Right ventricle myocardium superior (tissue), 1 donor: Measurements from ENCODE around the gene MRGPRX2. TPM values are rescaled to one million over a fixed set of nuclear protein-coding genes. Genes with fewer than 3 reads are reported as not detected.

Experiments used
- ATAC-seq: fragments of 200-7000 bp; cut with Tn5 transposase; one replicate; pipeline ENCODE4 v1.9.1; 2020; ENCODE audit warnings: mild to moderate bottlenecking; ENCODE audit not compliant: poor library complexity
- DNase-seq: peaks from one replicate; pipeline ENCODE4 v3.0.0-alpha.2; 2020
- intact Hi-C: fragments of 100-400 bp; cut with DNase I; formaldehyde crosslinking; loops from one replicate; pipeline ENCODE4 v1.11.2; 2022
- long read RNA-seq: library from polyadenylated mRNA; unstranded; transcript quantifications from one replicate; pipeline ENCODE4 v2.0.0, GENCODE V29; 2021
- total RNA-seq: library from RNA; stranded (reverse); fragmentation: NEBNext Ultra II Directional; extraction: Animal tissue kit (Norgen Biotek cat#: 25700); gene quantifications from one replicate; pipeline ENCODE4 v1.2.1, GENCODE V29; 2021
- donor health status: DM: no; HTN: yes; CAD: no; lungs with severe emphysema.

Gene MRGPRX2
- total RNA-seq: not detected
- long read RNA-seq: 0 reads

- ATAC-seq: no peak
- DNase-seq: no peak
- intact Hi-C loops: no loop called here
Measured at GRCh38 chr11:19060629-19061028, at the start of gene MRGPRX2. TSS of gene MRGPRX2 (minus strand) at chr11:19060717. CDS start at chr11:19056402, 4,315 bp downstream.

GRCh38 chr11:19110295-19110694 is 49.8 kb upstream of the MRGPRX2 start:
- peak; percentile 96 for ATAC-seq
- intact Hi-C loops: loop anchor here (5.0 kb wide), 1 partner anchor 33 kb away; no protein-coding TSS in a partner anchor
- DNase-seq: peak; percentile 69

- ATAC-seq (no peak), DNase-seq (no peak)
- intact Hi-C loops: no loop called here
Measured at GRCh38 chr11:19107125-19107524, 46.6 kb upstream of the MRGPRX2 start.

- intact Hi-C loops: no loop called here
- DNase-seq: no peak
- ATAC-seq: no peak
Measured at GRCh38 chr11:19105011-19105410, 44.5 kb upstream of the MRGPRX2 start.

- no peak for DNase-seq
- intact Hi-C loops: no loop called here
Measured at GRCh38 chr11:19102521-19102900, 42.0 kb upstream of the MRGPRX2 start.

DNA sequence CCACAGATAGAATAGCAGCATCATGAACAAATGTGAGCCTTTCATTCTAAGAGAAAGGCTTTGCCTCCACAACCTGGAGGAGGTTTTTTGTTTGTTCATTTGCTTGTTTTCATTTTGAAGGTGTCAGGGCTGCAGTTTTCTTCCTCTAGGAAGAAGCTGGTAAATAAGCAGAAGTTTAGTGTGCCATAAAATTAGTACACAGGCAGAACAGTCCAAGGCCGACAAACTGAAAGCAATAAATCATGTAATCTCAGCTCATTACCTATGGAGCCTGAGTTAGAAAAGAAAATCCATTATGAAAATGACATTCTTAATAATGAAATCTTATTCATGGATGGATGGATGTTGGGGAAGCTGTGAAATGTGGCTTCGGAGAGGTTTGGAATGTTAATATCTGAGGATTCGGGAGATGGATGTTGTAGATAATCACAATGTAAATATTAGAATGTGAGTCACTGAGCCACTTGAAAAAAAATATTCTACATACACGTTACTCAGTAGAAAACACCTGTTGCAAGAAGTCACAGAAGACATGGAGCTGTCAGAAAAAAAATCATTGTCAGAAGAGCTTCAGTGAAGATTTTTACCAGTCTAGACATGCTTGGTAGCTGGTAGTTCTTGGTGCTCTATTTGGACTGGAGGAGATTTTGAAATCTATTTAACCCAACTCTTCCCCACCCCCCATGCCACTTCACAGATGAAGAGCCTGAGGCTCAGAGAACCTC is 41.4 kb upstream of the MRGPRX2 start:
- ATAC-seq (no peak), DNase-seq (no peak)
- intact Hi-C loops: no loop called here

More at GRCh38 chr11:19102521-19102900, 42.0 kb upstream of the MRGPRX2 start:
- no peak for ATAC-seq

- intact Hi-C loops: no loop called here
- DNase-seq (no peak), ATAC-seq (no peak)
Measured at GRCh38 chr11:19100885-19101284, 40.4 kb upstream of the MRGPRX2 start.

- ATAC-seq (no peak), DNase-seq (no peak)
- intact Hi-C loops: no loop called here
Measured at GRCh38 chr11:19099093-19099492, 38.6 kb upstream of the MRGPRX2 start.

DNA sequence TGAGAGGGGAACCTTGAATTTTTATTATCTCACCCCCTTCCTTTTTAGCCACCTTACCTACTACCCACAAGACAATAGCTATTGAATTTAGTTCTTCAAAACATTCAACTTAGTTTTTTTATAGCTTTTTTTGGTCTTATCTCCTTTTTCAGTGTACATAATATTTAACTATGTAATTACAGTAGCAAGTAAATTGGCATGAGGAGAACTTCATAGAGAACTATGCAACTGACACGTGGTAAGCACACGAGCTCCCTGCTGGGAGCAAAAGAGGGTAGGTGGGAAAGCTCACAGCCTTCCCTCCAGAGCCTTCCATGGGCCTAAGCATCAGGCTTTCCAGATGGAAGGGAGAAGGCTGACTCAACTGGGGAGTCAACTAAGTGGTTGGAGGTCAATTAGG is 34.3 kb upstream of the MRGPRX2 start:
- intact Hi-C loops: no loop called here
- DNase-seq (no peak), ATAC-seq (no peak)

DNA sequence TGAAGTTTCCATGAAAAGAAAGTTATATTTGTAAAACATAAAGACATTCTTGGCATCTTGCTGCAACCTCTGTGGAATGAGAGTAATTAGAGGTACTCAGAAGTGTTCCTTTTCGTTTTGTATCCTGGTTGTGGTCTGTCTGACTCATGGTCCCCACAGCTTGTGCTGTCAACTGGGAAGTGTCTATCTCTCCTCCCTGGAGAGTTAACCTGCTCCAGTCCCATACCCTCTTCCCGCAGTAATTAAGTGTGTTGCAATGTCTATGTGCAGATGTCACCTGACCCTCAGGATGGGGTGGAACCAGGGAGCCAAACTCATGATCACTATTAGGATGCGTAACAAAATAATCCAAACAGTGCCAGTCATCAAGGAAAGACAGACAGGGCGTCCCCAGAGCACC is 33.5 kb upstream of the MRGPRX2 start:
- intact Hi-C loops: no loop called here
- no peak for ATAC-seq
- DNase-seq: no peak

- DNase-seq (no peak), ATAC-seq (no peak)
- intact Hi-C loops: no loop called here
Measured at GRCh38 chr11:19092850-19093249, 32.3 kb upstream of the MRGPRX2 start.

- ATAC-seq (no peak), DNase-seq (no peak)
- intact Hi-C loops: no loop called here
Measured at GRCh38 chr11:19092342-19092741, 31.8 kb upstream of the MRGPRX2 start.

DNA sequence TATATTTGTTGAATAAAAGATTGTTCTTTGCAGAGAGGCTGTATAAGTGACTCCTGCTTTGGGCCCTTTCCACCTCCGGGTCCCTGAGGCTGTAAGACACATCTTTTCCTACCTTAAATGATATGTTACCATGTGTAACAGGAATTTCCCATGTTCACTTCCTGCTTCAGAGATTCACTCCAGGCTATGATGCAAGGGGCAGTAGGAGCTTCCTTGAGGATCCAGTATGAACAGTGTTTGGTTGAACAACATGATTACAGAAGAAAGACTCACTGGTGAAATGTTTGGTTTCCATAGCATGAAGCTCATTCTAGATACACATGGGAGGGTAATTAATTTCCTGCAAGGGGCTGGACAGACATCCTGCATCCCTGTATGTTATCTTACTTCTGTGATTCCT is 30.8 kb upstream of the MRGPRX2 start:
- intact Hi-C loops: no loop called here
- ATAC-seq: no peak
- no peak for DNase-seq

- no peak for ATAC-seq
- no peak for DNase-seq
- intact Hi-C loops: no loop called here
Measured at GRCh38 chr11:19089421-19089820, 28.9 kb upstream of the MRGPRX2 start.

DNA sequence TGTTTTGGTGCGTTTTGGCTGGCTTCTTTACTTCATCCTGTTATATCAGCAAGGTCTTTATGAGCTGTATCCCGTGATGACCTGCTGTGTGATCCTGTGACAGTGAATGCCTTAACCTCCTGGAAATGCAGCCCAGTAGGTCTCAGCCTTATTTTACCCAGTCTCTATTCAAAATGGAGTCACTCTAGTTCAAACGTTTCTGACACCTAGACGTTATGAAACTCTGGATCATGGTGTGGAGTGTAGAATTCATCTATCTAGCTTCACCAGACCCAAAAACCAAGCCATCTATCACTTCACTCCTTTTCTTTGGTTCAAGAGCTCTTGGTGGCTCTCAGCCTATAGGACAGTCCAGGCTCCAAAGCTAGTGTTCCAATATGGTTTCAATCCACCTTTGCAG is 28.3 kb upstream of the MRGPRX2 start:
- DNase-seq (no peak), ATAC-seq (no peak)
- intact Hi-C loops: no loop called here

DNA sequence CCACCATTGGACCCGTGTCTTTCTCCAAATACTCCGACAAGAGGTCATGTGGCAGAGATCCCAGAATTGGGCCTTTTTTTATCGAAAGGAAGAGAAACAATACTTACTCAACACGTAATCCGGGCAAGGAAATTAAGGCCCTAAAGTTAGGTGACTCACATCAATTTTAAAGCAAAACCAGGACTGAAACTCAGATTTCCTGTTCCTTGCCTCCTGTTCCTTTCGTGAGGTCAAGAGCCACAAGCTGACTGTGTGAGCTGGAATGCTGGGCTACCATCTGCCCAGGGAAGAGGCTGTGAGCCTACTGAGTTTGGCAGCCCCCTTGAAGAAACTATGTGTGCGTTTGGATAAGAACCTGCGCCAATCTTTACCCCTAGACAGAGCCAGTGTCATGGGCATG is 27.1 kb upstream of the MRGPRX2 start:
- intact Hi-C loops: no loop called here
- ATAC-seq (no peak), DNase-seq (no peak)

- intact Hi-C loops: no loop called here
Measured at GRCh38 chr11:19084661-19085315, 24.3 kb upstream of the MRGPRX2 start.

GRCh38 chr11:19083166-19083565 is 22.6 kb upstream of the MRGPRX2 start:
- ATAC-seq: no peak
- no peak for DNase-seq
- intact Hi-C loops: no loop called here

More at GRCh38 chr11:19084661-19085315, 24.3 kb upstream of the MRGPRX2 start:
- DNase-seq (no peak), ATAC-seq (no peak)

GRCh38 chr11:19080579-19080993 is 20.1 kb upstream of the MRGPRX2 start:
- ATAC-seq (no peak), DNase-seq (no peak)
- intact Hi-C loops: no loop called here
